Activated naive CD8-positive, alpha-beta T cell treated with anti-CD3 and anti-CD28 coated beads for 36 hours (primary cell): ENCODE results near the gene MIS18BP1. TPM values are rescaled to one million over a fixed set of nuclear protein-coding genes. Genes with fewer than 3 reads are reported as not detected.
"Not testable (repeated sequence)": the region's sequence is repeated elsewhere in the genome, so short reads cannot be mapped to it uniquely, and the experiment has no call there.

Experiments
- DNase-seq: peaks from one replicate; pipeline ENCODE4 v3.0.0; 2021
- H3K27ac Mint-ChIP-seq: one replicate; pipeline ENCODE4 v1.8.0; 2022; ENCODE audit warnings: mild to moderate bottlenecking, moderate library complexity, mixed read lengths
- H3K27me3 Mint-ChIP-seq: one replicate; pipeline ENCODE4 v1.8.0; 2022; ENCODE audit warnings: mild to moderate bottlenecking, mixed read lengths
- H3K36me3 Mint-ChIP-seq: one replicate; pipeline ENCODE4 v1.8.0; 2021; ENCODE audit warnings: mild to moderate bottlenecking, mixed read lengths
- H3K4me1 Mint-ChIP-seq: one replicate; pipeline ENCODE4 v1.8.0; 2021; ENCODE audit warnings: mixed read lengths
- H3K4me3 Mint-ChIP-seq: one replicate; pipeline ENCODE4 v1.8.0; 2022; ENCODE audit warnings: mild to moderate bottlenecking, moderate library complexity, mixed read lengths
- H3K9me3 Mint-ChIP-seq: one replicate; pipeline ENCODE4 v1.8.0; 2022; ENCODE audit warnings: mixed read lengths
- total RNA-seq, 2 experiments: library from RNA; stranded (reverse); gene quantifications; one replicate each; pipeline ENCODE4 v1.2.3, GENCODE V29; 2021

MIS18BP1 gene
- 10 to 100 TPM; 37.6 to 40.7 TPM for total RNA-seq

- H3K9me3 Mint-ChIP-seq: peaks cover 14% of the 10 kb centered on the region
- H3K27me3 Mint-ChIP-seq: no peaks in the 10 kb centered on the region
- H3K4me3 Mint-ChIP-seq: peak within 1 kb of the TSS; percentile 85
- peaks cover 19% of the 10 kb centered on the region for H3K4me1 Mint-ChIP-seq
- DNase-seq: peak; percentile 92
- H3K27ac Mint-ChIP-seq: peak within 1 kb of the TSS; percentile 93
- peaks cover 14% of the 10 kb centered on the region for H3K36me3 Mint-ChIP-seq
These were observed at the start of gene MIS18BP1 for GRCh38 chr14:45253070-45253753. Gene MIS18BP1 (minus strand): TSS chr14:45253202. CDS start chr14:45247286, 5,916 bp downstream.

- Mint-ChIP-seq H3K27me3 (no peaks in the 10 kb centered on the region), H3K4me1 (peaks cover 4% of the 10 kb centered on the region), H3K9me3 (no peaks in the 10 kb centered on the region), H3K27ac (peak overlapping the region; percentile 16), H3K36me3 (no peaks in the 10 kb centered on the region), H3K4me3 (no peak overlapping the region)
- no peak for DNase-seq
These were observed 45.6 kb upstream of the MIS18BP1 start for GRCh38 chr14:45298423-45299117.

GRCh38 chr14:45294796-45295195 lies 41.8 kb upstream of the MIS18BP1 start:
- DNase-seq, H3K4me3 Mint-ChIP-seq, H3K9me3 Mint-ChIP-seq, H3K36me3 Mint-ChIP-seq, H3K27me3 Mint-ChIP-seq, H3K27ac Mint-ChIP-seq: not testable (repeated sequence)
- peaks cover 13% of the 10 kb centered on the region for H3K4me1 Mint-ChIP-seq

- no peak overlapping the region for H3K27ac Mint-ChIP-seq
- DNase-seq: no peak
- H3K27me3 Mint-ChIP-seq: peaks cover 6% of the 10 kb centered on the region
- peaks cover 8% of the 10 kb centered on the region for H3K4me1 Mint-ChIP-seq
- H3K36me3 Mint-ChIP-seq: no peaks in the 10 kb centered on the region
- no peak overlapping the region for H3K4me3 Mint-ChIP-seq
- no peaks in the 10 kb centered on the region for H3K9me3 Mint-ChIP-seq
These were observed 37.5 kb upstream of the MIS18BP1 start for GRCh38 chr14:45290547-45290946.

GRCh38 chr14:45287610-45288009 lies 34.6 kb upstream of the MIS18BP1 start:
- no peak for DNase-seq
- Mint-ChIP-seq H3K4me1 (peaks cover 8% of the 10 kb centered on the region), H3K4me3 (no peak overlapping the region), H3K27me3 (peaks cover 6% of the 10 kb centered on the region), H3K36me3 (no peaks in the 10 kb centered on the region), H3K9me3 (no peaks in the 10 kb centered on the region), H3K27ac (no peak overlapping the region)

- H3K9me3 Mint-ChIP-seq: peaks cover 12% of the 10 kb centered on the region
- no peak for DNase-seq
- H3K4me3 Mint-ChIP-seq: no peak overlapping the region
- no peak overlapping the region for H3K27ac Mint-ChIP-seq
- peaks cover 10% of the 10 kb centered on the region for H3K27me3 Mint-ChIP-seq
- H3K36me3 Mint-ChIP-seq: peaks cover 3% of the 10 kb centered on the region
- H3K4me1 Mint-ChIP-seq: no peaks in the 10 kb centered on the region
These were observed 31.8 kb upstream of the MIS18BP1 start for GRCh38 chr14:45284802-45285201.

- not testable (repeated sequence) for H3K4me1 Mint-ChIP-seq, H3K4me3 Mint-ChIP-seq, DNase-seq, H3K36me3 Mint-ChIP-seq, H3K27me3 Mint-ChIP-seq, H3K27ac Mint-ChIP-seq
- H3K9me3 Mint-ChIP-seq: peaks cover 12% of the 10 kb centered on the region
These were observed 28.9 kb upstream of the MIS18BP1 start for GRCh38 chr14:45281731-45282400.

DNA sequence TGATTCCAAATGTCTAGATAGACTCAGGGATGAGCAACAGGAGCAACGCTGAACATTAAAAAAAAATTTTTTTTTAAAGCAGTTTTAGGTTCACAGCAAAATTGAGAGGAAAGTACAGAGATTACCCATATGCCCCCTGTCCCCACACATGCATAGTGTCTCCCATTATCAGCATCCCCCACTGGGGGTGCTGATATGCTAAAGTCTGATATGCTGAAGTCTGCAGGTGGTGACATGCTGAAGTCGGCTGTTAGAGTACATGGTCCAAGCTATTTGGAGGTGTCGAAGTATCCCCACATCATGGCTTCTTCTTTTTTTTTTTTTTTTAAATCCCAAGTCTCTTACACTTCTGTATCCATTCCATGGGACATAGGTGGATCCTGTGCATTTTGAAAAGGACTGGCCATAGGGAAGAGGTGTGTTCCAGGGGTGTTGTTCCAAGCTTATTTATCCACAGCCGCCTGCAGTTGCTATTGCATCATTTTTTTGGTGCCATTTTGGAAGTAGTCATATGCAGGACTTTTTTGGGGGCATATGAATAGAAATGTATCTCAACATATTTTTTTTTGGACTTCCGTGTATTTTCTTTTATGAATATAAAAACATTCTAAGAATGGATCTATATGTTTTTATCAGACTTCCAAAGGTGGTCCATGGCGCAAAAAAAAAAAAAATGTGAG lies 19.0 kb upstream of the MIS18BP1 start:
- H3K9me3 Mint-ChIP-seq: no peaks in the 10 kb centered on the region
- no peaks in the 10 kb centered on the region for H3K27me3 Mint-ChIP-seq
- no peaks in the 10 kb centered on the region for H3K4me1 Mint-ChIP-seq
- no peaks in the 10 kb centered on the region for H3K36me3 Mint-ChIP-seq
- no peak overlapping the region for H3K27ac Mint-ChIP-seq
- no peak for DNase-seq
- H3K4me3 Mint-ChIP-seq: no peak overlapping the region

GRCh38 chr14:45270031-45270430 lies 17.0 kb upstream of the MIS18BP1 start:
- H3K27ac Mint-ChIP-seq: no peak overlapping the region
- no peak for DNase-seq
- no peak overlapping the region for H3K4me3 Mint-ChIP-seq
- no peaks in the 10 kb centered on the region for H3K27me3 Mint-ChIP-seq
- H3K36me3 Mint-ChIP-seq: no peaks in the 10 kb centered on the region
- H3K9me3 Mint-ChIP-seq: no peaks in the 10 kb centered on the region
- no peaks in the 10 kb centered on the region for H3K4me1 Mint-ChIP-seq

DNA sequence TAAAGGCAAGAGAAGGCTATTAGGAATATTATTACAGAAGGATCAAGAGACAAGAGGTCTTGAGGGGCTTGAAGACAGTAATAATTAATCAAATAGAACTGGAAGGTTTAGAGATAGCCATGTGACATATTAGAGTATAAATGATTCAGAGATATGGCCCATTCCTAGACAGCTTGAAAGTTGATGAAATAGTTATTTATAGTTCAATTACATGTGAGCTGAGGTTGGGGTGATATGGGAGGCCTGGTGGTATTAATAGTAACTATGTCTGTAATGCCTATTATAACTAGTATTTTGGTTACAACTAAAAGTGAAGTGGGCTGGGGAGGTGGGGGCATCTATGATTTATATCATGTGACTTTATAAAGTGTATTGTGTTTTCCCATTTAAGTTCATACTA lies 14.1 kb upstream of the MIS18BP1 start:
- no peak overlapping the region for H3K4me3 Mint-ChIP-seq
- H3K27me3 Mint-ChIP-seq: no peaks in the 10 kb centered on the region
- DNase-seq: no peak

DNA sequence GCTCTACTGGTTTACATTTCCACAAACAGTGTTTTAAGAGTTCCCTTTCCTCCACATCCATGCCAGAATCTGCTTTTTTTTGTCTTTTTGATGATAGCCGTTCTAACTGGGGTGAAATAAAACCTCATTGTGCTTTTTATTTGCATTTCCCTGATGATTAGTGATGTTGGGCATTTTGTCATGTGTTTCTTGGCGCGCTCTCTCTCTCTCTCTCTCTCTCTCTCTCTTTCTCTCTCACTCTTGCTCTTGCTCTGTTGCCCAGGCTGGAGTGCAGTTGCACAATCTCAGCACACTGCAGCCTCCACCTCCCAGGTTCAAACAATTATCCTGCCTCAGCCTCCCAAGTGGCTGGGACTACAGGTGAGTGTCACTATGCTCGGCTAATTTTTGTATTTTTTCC lies 9.6 kb upstream of the MIS18BP1 start:
- no peaks in the 10 kb centered on the region for H3K36me3 Mint-ChIP-seq
- no peak for DNase-seq
- no peak overlapping the region for H3K27ac Mint-ChIP-seq
- no peak overlapping the region for H3K4me3 Mint-ChIP-seq
- H3K4me1 Mint-ChIP-seq: no peaks in the 10 kb centered on the region
- peaks cover 24% of the 10 kb centered on the region for H3K9me3 Mint-ChIP-seq
- H3K27me3 Mint-ChIP-seq: no peaks in the 10 kb centered on the region

More for the DNA sequence above, 14.1 kb upstream of the MIS18BP1 start:
- H3K27ac Mint-ChIP-seq: no peak overlapping the region
- H3K36me3 Mint-ChIP-seq: no peaks in the 10 kb centered on the region
- no peaks in the 10 kb centered on the region for H3K4me1 Mint-ChIP-seq
- no peaks in the 10 kb centered on the region for H3K9me3 Mint-ChIP-seq

DNA sequence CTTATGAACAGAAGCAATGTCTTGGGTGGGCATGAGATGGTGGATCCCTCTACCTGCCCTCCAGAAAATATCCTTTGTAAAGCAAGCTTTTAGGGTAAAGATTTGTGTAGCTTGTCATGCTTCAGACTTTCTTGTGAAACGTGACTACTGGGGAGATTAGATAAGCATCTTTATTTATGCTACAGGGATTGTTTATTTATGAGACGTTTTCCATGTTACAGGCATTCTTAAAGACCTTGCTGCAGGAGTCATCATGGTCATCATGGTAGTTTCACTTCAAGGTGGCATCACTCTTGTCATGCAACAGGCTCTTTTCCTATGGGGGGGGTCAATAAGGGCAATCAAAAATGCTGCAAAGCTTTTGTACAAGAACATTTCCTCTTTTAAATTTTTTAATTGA lies 8.2 kb upstream of the MIS18BP1 start:
- Mint-ChIP-seq H3K9me3 (peaks cover 31% of the 10 kb centered on the region), H3K4me1 (no peaks in the 10 kb centered on the region), H3K36me3 (no peaks in the 10 kb centered on the region), H3K27me3 (no peaks in the 10 kb centered on the region), H3K4me3 (no peak overlapping the region), H3K27ac (no peak overlapping the region)
- DNase-seq: no peak

- Mint-ChIP-seq H3K9me3 (peaks cover 34% of the 10 kb centered on the region), H3K36me3 (no peaks in the 10 kb centered on the region), H3K4me3 (no peak overlapping the region), H3K4me1 (no peaks in the 10 kb centered on the region), H3K27ac (no peak overlapping the region), H3K27me3 (no peaks in the 10 kb centered on the region)
- DNase-seq: no peak
These were observed 5.8 kb upstream of the MIS18BP1 start for GRCh38 chr14:45258805-45259204.

GRCh38 chr14:45258073-45258472 lies 5.1 kb upstream of the MIS18BP1 start:
- Mint-ChIP-seq H3K36me3 (no peaks in the 10 kb centered on the region), H3K4me1 (peaks cover 3% of the 10 kb centered on the region)

DNA sequence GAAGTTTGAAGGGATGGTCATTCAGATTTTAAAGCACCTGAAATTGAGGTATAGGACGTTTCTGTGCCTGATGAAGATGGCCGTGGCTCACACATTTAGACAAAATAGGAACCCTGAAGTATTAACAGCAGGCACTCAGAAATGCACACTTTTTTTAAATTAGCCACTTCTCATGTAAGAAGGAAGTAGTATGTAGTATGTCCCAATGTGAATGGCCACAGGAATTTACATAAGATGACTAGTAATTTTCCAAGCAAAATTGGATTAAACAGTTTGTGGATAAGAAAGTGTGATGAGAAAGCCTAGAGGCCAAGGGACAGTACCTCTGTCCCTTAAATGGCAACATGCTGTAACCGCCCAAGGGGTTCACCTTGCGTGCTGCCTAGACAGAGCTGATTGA lies 1.8 kb upstream of the MIS18BP1 start:
- no peak overlapping the region for H3K4me3 Mint-ChIP-seq
- DNase-seq: no peak
- H3K9me3 Mint-ChIP-seq: peaks cover 29% of the 10 kb centered on the region
- H3K36me3 Mint-ChIP-seq: peaks cover 14% of the 10 kb centered on the region
- peaks cover 19% of the 10 kb centered on the region for H3K4me1 Mint-ChIP-seq
- no peaks in the 10 kb centered on the region for H3K27me3 Mint-ChIP-seq
- H3K27ac Mint-ChIP-seq: no peak overlapping the region

More at GRCh38 chr14:45258073-45258472, 5.1 kb upstream of the MIS18BP1 start:
- Mint-ChIP-seq H3K9me3 (peaks cover 34% of the 10 kb centered on the region), H3K27ac (no peak overlapping the region), H3K27me3 (no peaks in the 10 kb centered on the region), H3K4me3 (no peak overlapping the region)
- DNase-seq: no peak
